Uterus (tissue), 2 donors: ENCODE data around the gene SPATA1.

Experiments
- POLR2A ChIP-seq, 2 donors: fragments of 450-650 bp; IDR thresholded peaks; one replicate each; pipeline ENCODE4 v1.6.1; 2016; ENCODE audit warnings: antibody characterized with exemption in 2 of 2, mild to moderate bottlenecking in 1 of 2, moderate library complexity in 1 of 2
- TF ChIP-seq, protein P1 (sequence below), 4 experiments: fragments of 200-600 bp in 2 of 4; fragments of 450-650 bp in 2 of 4; sonication (generic) in 2 of 4; IDR thresholded peaks; one replicate each; pipeline ENCODE4 v1.5.1; 2016 to 2019; ENCODE audit warnings: antibody characterized with exemption in 4 of 4, mild to moderate bottlenecking in 2 of 4, moderate library complexity in 1 of 4

DNA sequence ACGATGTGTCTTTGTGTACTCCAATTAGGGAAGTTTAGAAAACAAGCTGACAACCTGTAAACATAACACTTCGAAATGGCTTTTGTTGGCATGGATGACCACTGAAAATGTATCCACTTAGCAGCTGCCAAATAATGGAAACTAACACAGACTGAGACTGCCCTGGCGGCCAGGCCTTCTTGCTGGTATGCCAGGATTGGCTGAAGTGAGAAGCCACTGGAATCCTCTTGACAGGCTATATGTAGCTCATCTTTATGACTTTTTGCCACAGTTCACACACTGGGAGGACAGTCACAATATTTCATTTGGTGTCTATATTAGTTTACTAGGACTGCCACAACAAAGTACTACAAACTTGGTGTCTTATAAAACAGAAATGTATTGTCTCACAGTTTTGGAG is 80.9 kb downstream of the SPATA1 start:
- TF ChIP-seq, protein P1, sequence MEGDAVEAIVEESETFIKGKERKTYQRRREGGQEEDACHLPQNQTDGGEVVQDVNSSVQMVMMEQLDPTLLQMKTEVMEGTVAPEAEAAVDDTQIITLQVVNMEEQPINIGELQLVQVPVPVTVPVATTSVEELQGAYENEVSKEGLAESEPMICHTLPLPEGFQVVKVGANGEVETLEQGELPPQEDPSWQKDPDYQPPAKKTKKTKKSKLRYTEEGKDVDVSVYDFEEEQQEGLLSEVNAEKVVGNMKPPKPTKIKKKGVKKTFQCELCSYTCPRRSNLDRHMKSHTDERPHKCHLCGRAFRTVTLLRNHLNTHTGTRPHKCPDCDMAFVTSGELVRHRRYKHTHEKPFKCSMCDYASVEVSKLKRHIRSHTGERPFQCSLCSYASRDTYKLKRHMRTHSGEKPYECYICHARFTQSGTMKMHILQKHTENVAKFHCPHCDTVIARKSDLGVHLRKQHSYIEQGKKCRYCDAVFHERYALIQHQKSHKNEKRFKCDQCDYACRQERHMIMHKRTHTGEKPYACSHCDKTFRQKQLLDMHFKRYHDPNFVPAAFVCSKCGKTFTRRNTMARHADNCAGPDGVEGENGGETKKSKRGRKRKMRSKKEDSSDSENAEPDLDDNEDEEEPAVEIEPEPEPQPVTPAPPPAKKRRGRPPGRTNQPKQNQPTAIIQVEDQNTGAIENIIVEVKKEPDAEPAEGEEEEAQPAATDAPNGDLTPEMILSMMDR (IDR thresholded peaks at IDR 0.05) = no peak
- no peak for TF ChIP-seq POLR2A (IDR thresholded peaks at IDR 0.05)
